Right lobe of liver (tissue), 4 donors: ENCODE measurements around the gene CES4A.

Experiments used
- CTCF ChIP-seq, 4 donors: fragments of 200-600 bp in 3 of 4; fragments of 450-650 bp in 1 of 4; IDR thresholded peaks; one replicate each; pipeline versions ENCODE4 v1.5.1 to v1.8.0; 2016 to 2022; ENCODE audit warnings: antibody characterized with exemption in 4 of 4, mild to moderate bottlenecking in 2 of 4
- POLR2A ChIP-seq: fragments of 450-650 bp; IDR thresholded peaks from one replicate; pipeline ENCODE4 v1.6.1; 2017; ENCODE audit warnings: antibody characterized with exemption, mild to moderate bottlenecking
- donor health status: DM: no; HTN: no; CAD: no.
- donor health status: DM: no; HTN: no; CAD: no.
- donor health status: DM: no; HTN: yes; CAD: no.

GRCh38 chr16:66940236-66940635 lies 48.2 kb upstream of the CES4A start:
- TF ChIP-seq POLR2A (no peak), CTCF (IDR thresholded peaks at IDR 0.05) (no peak)
